Activated CD4-positive, CD25-positive, alpha-beta regulatory T cell treated with anti-CD3 and anti-CD28 coated beads, Interleukin-2, amount 50 U/mL, for 72 hours (primary cell): ENCODE measurements around the gene TAS1R2.
"Not testable (repeated sequence)": the region's sequence is repeated elsewhere in the genome, so short reads cannot be mapped to it uniquely, and the experiment has no call there.

ENCODE experiments used
- DNase-seq: peaks from one replicate; pipeline ENCODE4 v3.0.0; 2021

The TAS1R2 gene

DNA sequence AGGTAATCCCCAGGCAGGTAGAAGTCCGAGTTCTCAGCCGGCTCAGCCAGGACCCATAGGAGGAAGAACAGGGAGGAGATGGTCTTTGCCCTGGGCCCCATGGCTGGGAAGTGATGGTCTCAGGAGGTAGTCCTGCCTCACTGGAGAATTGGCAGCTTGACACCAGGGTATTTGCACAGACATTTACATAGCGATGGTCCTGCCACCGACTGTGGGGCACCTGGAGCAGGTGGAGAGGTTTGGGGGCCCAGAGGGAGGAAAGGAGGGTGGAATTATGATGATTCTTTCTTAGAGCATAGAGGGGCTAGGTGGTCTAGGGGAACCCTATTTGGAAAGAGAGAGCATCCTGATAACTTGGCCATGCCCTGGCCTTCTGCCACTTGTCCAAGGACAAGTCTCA lies at the start of gene TAS1R2:
TAS1R2 (minus strand) TSS at position 101 of the 400 bp plus-strand sequence; CDS start at position 101, 0 bp downstream.
- DNase-seq = no peak

DNA sequence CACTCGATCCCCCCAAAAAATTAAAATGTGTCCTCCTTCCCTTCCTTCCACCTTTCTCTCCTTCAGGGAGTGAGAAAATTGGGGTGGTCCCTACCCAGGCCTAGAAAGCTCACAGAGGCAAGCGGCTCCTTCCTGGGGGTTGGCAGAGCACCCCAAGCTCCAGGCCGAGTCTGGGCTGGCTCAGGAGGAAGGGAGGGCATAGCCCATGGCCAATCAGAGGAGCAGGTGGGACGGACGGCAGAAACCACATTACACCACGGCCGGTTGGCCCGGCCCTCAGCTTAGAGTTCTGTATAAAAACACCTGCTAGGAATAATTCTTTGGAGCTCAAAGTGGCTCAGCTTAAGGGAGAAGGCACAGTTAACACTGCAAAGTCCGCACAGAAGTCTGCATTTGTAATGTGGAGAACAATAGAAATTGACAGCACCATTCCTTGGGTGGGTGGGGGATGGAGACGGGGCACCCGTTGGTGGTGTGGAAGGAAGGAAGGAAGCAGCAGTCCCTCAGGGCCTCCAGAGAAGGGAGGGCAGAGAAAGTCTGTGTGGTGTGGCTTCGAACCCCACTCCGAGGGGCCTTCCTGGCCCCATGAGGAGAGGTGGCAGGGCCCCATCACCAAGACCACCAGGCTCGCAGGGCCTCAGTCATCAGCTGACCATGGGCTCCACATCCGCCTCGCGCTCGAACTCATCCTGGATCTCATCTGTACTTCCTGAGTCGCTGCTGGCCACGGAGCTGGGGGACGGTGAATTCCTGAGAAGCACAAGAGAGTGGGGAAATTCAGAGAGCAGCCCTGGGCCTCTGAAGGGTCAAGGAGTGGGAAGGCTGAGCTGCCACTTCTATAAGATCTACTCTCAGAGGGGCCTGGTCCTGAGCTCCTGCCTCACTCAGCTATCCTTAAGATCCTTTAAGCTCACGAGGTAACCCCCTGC lies 48.7 kb upstream of the TAS1R2 start:
- DNase-seq = no peak

DNA sequence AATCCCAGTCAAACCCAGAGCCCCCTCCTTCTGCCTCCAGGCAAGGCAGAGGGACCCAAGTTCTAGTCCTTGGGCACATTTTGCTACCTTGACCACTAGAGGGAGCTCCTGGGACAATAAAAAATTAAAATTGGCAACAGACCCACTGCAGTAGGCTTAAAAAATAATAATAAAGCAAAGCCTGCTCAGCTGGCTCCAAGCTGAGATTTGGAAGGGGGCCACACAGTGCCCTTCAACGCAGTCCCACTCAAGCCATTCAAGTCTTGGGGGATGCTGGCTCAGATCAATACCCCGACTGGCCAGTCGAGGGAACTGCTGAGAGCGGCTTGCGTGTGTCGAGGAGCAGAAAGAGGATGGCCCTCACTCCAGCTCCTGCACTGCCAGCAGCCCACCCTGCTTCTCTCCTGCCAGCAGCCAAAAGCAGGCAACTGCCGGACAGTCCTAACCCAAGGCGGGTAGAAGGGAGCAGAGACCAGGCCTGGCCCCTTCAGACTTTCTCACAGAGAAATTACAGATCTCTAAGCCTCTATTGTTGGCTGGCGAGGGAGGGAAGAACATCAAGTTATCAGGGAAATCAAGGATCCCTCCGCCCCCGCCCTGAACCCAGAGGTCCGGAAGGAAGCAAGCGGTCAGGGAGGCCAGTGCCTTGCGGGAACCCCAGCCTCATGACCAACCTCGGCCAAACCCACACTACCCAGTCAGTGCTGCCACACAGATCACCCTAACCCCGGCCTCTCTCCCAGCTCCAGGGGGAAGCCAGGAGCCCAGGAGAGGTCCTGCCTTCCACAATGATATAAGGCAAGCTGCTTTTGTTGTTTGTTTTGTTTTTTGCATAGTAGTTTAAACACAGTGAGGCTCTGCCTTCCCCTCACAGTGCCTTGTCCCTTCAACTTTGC lies 47.8 kb upstream of the TAS1R2 start:
- peak; percentile 48 for DNase-seq

DNA sequence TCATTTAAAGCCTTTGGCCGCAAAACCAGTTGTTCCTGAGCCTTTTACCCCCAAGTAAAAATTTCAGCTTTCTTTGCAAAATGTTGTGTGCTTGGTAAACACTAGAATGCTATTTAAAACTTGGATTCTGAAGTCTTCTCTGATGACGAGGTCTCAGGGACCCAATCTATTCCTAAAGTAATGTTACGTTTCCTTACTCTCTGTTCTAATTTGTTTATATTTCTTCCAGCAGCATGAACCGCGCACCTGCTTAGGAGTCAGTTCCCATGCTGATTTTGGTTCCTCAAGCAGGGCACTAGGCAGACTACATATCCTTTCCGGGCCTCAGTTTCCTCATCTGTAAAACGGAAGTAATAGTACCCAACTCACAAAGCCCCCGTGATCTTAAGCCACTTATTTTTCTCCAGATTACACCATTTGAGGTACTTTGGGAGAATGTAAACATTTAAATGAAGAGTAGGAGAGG lies 43.9 kb upstream of the TAS1R2 start:
- no peak for DNase-seq

DNA sequence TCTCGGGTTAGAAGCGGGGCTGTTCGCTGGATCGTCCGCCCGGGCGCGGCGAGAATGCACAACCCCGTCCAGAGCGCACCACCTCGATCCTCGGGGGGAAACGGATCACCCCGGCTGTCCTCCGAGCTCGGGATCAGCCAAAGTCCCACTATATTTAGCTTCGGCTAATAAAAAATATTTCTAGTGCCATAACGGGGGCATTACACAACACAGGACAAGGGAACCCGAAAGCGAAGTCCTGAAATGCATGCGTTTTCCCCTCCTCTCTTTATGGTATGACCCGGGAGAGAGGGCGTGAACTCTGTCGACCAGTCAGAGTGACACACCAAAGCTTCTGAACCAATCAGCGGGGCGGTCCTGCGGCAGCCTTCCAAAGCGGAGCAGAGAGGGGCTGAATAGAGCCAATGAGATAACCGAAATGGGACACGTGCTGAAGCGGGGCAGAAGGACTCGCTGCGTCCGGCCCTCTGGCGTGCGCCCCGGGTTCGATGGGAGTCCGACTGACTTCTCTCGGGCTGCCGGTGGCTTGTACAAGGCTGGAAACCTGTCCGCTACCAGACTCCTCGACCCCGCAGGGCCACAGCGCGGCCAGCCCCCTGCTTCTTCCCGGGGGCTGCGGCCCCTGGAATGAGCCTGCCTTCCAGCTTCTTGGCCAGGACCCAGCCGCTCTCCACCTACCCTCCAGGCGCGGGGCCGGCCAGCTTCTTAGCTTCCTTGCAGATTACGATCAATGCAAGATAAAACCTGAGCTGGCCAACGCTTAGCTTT lies 43.2 kb upstream of the TAS1R2 start, which contains the start of gene ALDH4A1:
ALDH4A1 (minus strand) TSS at position 33 of the 768 bp plus-strand sequence; CDS start at position 1, 32 bp downstream.
- DNase-seq = peak; percentile 88

DNA sequence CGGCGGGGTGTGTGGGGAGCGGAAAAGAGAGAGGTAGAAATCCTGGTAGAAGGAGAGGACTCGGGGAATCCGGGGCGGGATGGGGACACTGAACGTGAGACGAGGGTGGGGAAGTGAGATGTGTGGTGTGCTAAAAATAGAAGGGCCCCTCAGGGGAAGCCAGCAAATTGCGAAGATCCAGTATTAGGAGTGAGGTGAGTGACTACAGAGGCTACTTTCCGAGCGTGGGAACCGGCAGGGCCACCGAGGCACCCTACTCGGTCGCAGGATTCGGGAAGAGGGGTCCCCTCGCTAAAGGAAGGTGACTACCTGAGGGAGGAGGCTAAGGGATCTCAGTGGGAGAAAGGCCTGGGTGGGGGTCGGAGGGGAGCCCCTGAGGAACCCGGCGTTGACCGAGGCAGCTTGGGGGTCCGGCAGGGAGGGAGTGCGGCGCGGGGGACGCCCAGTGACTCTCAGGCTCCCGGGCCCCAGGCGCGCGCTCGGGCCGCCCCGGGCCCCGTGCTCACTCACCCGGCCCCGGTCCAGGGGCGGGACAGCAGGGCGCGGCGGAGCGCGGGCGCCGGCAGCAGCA lies 42.6 kb upstream of the TAS1R2 start:
- no peak for DNase-seq

DNA sequence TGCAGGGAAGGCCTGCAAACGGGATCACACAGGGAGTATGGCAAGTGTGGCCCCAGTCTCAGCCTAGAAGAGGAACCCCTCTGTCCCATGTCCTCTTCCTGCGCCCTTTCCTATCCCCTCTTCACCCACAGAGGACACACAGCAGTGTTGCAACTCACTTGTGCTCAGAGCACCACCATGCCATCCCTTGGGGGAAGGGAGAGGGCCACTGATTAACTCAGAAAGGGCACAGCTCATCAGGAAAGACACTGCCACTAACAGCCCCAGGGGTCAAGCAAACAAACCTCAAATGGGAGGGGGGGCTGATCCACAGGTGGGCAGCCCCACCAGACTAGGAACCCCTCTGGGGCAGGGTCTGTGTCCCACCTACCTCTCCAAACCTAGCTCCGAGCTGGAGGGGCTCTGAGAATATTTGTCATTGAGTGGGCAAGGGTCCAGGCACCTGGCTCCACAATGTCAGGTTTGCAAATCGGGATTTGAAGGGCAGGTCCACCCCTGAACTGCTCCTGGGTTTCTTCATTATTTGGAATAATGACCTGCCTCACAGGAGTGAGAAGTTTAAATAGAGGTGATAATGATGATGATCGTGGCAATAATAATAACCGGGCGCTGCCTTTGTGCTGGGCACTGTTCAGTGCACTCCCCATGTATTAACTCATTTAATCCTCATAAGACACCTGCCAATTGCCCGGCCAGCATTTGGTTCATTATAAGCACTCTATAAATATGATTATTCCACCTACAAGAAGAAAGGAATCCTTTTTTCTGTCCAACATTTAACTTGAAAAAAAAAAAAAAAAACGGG lies 41.9 kb upstream of the TAS1R2 start:
- no peak for DNase-seq

DNA sequence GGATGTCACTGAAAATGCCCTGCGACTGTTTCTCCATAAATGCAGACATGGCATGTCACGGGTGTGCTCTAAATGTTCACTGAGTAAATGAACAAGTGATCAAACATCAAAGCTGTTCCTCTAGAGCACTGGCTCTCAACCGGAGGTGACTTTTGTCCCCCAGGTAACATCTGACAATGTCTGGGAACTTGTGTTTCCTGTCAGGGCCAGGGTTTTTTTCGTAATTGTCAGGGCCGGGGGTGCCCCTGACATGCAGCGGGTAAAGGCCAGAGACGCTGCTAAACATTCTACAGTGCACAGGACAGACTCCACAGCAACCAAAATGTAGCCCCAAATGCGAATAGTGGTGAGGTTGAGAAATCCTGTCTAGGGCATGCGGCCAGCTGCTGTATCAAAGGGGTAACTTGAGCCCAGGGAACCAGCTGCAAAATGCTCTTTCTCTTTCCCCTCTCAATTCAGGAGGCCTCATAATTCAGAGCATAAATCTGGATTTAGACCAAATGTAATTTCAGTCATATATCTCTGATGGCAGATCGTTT lies 40.9 kb upstream of the TAS1R2 start:
- DNase-seq = no peak

DNA sequence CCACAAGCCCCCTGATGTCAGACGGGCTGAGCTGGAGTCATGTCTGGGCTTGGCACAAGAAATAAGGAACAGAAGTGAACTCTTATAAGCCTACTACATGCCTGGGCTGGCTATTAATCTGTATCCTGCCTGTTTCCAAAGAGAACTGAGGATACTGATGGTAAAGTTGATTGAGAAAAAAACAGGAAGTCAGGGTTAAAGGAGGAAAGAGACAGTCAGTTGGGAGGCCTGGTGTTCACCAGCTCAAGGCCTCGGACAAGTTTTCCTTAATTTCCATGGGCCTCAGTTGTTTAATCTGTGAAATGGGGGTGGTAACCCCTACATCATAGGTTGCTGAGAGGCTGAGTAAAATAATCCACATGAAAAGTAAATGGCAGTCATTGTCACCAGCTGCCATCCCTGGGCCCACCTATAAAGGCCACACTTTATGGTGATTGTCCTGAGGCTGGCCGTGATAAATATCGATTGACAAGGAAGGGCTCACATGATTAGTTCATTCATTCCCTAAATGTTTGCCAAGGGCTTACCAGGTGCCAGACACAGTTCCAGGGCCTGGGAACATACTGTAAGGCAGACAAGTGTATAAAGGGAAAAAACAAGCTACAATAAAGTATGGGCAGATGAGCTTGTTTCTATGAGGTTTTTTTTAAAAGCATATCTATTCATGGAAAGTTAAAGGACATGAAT lies 40.0 kb upstream of the TAS1R2 start:
- DNase-seq = no peak

DNA sequence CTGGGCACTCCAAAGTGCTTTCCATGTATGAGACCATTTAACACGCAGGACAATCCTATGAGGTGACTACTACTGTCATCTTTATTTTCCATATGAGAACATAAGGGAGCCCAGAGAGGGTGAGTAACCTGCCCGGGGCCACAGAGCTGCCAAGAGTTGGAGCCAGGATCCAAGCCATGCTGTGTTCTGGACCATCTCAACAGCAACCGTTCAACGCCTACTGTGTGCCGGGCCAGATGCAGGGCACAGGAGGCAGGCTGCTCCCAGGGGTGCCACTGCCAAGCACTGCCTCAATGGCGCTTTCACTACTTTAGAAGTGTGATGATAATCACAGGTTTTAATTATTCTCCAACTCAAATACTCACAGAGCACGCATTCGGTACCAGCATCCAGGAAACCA lies 39.1 kb upstream of the TAS1R2 start:
- DNase-seq = no peak

DNA sequence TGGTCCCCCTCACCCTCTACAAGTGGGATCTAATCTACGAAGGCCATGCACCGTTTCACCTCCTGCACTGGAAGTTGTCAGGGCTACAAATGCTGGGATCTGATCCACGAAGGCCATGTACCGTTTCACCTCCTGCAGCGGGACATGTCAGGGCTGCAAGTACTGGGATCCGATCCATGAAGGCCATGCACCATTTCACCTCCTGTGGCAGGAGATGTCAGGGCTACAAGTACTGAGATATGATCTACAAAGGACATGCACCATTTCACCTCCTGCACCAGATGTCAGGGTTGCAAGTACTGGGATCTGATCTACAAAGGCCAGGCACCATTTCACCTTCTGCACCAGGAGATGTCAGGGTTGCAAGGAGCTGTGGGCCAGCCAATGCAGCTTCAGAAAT lies 35.9 kb upstream of the TAS1R2 start:
- no peak for DNase-seq

DNA sequence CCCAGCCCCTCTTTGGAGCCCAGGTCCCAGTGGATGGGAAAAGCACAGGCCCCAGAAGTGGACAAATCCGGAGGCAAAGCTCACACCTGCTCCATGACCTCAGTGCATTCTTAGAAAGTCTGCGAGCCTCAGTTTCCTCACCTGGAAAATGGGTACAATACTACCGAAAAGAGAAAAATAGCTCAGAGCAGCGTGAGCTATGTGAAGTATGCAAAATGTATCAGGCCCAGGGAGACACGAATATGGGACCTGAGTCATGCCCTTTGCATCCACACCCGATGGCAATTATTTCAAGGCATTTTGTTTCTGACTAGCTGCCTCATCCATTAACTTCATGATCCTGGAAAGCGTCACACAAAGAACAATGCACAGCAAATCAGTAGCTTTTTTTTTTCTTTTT lies 33.7 kb upstream of the TAS1R2 start:
- no peak for DNase-seq

DNA sequence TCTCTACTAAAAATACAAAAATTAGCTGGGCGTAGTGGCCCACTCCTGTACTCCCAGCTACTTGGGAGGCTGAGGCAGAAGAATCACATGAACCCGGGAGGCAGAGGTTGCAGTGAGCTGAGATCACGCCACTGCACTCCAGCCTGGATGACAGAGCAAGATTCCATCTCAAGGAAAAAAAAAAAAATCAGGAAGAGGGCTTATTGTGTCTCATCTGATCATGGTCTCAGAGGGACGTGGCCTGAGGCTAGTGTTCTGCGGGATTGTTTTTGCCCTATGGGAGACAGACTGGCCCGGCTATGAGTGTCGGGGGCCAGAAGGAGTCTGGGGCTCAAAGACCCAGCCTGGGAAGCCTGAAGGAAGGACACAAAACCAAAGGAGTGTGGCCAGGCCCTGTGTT lies 32.4 kb upstream of the TAS1R2 start:
- not testable (repeated sequence) for DNase-seq

DNA sequence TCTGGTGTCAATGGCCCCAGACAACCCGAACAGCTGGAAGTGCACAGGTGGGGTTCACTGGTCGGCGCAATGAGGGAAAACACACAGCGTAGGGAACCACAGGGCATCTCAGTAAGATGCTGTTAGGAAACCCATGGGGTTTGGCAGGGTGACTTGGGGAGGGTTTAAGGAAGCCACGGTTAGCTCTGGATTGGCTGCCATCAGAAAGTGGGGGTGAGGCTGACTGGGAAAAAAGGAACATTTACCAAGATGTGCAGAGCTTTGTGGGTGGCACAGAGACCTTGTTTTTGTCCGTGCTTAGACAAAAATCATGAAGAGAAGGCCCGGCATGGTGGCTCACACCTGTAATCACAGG lies 31.9 kb upstream of the TAS1R2 start:
- DNase-seq = no peak

DNA sequence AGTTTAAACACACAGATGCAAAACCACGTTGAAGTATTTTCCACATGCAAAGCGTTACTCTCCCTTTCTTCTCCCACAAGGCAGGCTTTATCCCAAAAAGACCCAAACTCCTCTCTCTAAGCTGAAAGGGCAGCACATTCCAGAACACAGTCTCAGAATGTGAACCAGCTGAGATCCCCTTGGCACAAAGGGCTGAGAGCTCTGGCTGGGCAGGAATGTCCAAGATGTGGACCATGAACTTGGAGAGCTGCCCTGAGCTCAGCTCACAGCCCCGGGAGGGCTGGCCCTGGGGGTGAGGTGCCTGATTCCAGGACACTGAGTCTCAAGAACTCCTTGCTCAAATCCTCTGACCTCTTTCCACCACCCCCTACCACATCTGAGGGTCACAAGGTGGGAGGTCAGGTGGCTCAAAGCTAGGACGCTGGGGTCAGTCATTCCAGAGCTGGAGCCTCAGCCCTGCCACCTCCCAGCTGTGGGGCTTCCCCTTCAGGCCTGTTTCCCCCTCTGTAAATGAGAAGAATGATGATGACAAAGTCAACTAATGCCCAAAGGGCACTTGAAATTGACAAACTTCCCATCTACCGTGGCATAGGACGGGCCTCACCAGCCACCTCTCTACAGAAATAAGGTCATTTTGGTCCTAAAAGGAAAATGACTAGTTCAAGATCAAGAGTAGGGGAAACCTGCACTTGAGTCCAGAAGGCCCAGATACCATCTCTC lies 31.4 kb upstream of the TAS1R2 start:
- DNase-seq = no peak

DNA sequence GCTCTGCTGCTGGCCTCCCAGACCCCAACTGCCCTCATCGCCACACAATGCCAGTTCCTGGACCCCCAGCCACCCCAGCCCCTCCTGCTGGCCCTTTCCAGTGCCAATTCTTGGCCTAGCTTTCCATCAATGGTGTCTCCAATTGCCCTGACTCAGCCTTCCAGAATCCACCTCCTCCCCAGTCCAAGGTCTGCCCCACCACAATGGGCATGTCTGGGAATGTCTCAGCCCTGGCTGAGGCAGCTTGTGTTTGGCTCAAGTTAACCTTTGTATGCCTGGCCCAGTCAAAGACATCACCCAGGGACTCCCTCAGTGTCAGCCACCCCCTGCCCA lies 26.5 kb upstream of the TAS1R2 start:
- no peak for DNase-seq

DNA sequence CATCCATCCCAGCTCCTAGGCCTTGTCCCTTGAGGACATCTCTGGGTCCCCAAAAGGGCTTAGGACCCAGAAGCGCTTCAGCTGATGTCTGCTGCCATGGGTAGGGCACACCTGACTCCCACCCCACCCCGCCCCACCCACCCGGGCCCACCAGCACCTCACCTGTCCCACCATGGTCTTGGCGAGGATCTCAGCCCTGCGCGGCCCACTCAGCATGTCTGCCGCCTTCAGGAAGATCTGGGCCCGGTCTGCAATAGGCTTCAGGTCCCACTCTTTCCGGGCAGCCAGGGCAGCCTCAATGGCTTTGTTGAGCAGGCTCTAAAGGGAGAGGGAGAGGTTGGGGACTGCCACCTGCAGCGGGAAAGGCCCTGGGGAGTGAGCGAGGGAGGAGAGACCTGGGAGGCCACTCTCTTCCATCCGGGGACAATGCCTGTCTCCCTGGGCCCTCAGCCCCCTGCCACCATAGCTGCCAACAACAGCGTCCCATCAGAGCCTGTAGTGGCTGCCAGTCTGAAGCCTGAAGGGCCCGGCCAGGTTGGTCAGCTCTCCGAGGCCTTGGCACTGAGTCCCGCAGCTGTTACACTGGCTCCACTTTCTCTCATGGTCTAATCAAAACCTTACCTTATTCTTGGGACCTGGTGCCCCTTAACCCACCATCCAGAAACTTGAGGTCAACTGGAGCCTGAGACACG lies 26.0 kb upstream of the TAS1R2 start:
- no peak for DNase-seq

DNA sequence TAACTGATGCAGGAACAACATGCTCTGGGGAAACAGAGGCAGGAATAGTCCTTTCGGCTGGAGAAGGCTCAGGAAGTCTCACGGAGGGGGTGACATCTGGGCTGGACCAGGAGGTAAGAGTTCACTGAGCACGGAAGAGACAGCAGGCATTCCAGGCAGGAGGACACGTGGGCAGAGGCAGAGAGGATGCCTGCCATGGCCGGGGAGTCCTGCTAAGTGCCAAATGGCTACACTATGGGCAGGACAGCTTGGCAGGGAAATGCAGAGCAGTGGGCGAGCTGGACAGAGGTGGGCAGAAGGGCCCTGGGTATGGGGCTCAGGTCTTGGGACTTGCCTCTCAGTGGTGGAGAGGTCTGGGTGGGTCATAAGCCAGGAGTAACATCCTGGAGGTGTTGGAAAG lies 25.3 kb upstream of the TAS1R2 start:
- DNase-seq = no peak

DNA sequence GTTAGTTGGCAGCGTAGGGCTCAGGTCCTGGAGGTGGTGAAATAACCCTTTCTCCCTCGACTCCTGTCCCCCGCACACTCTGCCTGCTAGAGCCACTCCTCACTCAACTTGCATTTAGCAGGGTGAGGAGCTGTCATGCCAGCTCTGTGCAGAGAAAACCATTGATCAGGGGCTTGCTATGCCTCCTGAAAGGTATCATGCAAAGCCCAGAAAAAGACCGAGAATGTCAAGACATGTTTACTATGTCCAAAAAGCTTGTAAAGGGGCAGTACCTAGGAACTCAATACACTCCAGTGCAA lies 24.9 kb upstream of the TAS1R2 start:
- no peak for DNase-seq
